GM19238 (cell line): Measurements from ENCODE around the gene ARV1.

ENCODE experiments used
- DNase-seq: peaks from one replicate; pipeline ENCODE4 v3.0.0; 2011; ENCODE audit warnings: low spot score; ENCODE audit not compliant: insufficient read length

The ARV1 gene

GRCh38 chr1:230978491-230979388, at the start of gene ARV1, which contains the start of gene TTC13:
Gene ARV1 (plus strand): TSS chr1:230979094. CDS start chr1:230979106, 12 bp downstream.
Gene TTC13 (minus strand): TSS chr1:230978861. CDS start chr1:230978830, 31 bp downstream.
- DNase-seq, result peak; percentile 97

- DNase-seq, result no peak
These were observed 47.9 kb upstream of the ARV1 start for GRCh38 chr1:230930986-230931385.

DNA sequence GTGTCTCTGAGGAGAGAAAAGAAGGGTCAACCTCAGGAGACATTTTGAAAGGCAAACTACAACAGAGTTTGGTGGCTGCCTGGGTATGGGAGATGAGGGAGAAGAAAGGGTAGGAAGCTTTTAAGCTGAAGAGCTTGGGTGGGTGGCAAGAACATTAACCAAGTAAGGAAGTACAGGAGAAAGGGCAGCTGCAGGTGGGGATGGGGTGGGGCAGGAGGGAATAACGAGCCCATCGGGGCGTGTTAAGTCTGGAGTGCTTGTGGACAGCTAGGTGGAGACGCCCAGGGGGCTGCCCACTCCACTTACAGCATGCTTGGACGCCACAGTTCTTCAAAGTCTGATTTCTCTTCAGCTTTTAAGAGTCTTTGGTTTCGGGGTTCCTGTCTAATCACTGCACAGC, 43.0 kb upstream of the ARV1 start:
- DNase-seq, result no peak

DNA sequence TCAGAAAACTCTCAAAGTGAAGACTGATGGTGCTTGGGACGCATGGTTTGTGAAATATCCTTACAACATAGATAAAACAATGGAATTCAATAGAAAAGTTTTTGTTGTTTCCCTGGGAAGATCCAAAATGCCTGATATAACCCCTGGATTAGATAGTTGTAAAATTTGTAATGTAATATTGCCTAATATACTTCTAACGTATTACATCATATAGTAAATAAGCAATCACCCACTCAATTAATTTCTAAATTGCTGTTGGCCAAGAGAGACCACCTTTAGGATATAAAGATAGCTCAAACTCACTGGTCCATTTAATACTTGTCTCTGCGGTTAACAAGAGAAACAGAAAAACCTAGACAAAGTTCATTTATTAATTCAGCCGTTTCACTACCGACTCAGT, 42.4 kb upstream of the ARV1 start:
- DNase-seq, result no peak

- DNase-seq, result no peak
These were observed 41.5 kb upstream of the ARV1 start for GRCh38 chr1:230937371-230937770.

- no peak for DNase-seq
These were observed 39.9 kb upstream of the ARV1 start for GRCh38 chr1:230938924-230939368.

DNA sequence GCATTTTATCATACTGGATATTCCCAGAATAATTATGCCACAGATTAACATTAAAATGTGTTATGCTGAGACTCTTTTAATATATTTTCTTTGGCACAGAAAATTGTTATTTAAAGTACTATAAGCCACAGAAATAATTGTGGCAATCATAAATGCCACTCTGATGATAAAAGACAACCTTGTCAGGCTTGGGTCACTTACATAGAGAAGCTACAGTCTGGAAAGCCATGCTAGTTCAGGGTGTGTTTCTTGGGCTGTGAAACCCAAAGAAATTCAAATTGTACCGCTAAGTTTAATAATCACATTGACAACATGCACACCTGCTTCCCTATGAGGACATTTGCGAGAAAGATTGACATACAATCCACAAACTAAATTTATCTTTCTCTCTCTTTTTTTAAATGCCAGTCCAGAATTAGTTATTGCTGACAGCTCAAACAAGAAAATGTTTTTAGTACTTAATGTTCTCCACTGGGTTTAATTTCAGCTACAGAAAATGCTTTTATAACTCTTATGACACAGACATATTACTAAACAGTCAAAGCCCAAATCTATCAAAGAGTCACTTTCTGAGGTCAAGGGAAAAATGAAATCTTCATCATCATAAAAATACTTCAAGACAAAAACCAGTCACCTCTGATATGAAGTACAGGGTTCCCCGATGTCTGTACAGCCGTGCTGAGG, 38.9 kb upstream of the ARV1 start:
- DNase-seq, result no peak

DNA sequence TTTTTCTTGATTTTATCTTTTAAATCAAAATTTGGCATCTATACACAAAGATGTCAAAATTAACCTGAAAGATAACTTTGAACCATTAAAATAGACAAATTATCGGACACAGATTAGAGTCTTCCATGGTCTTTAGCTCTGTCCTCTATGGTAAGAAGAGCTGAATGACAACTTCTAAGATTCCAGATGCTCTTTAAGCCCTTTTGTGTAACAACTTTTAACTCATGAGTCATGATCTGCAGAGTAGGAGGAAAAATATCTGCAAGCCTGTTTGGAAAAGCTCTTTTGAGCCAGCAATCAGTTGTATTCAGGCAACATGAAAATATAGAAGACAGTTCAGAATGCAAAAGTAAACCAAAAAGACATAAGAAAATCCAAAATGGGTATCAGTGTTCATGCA, 38.0 kb upstream of the ARV1 start:
- DNase-seq, result no peak

DNA sequence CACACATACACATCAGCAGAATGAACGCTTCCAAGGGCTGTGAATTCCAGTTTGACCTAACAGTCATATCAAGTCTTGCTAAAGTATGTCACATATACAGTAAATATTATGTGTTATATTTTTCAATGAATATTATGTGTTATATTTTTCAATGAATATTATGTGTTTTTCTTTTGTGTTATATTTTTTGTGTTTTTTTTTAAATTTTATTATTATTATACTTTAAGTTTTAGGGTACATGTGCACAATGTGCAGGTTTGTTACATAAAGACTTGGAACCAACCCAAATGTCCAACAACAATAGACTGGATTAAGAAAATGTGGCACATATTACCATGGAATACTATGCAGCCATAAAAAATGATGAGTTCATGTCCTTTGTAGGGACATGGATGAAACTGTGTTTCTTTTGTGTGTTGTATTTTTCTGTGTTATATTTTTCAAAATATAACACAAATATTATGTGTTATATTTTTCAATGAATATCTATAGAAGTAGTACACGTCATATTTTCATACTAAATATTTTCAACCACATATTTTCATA, 35.8 kb upstream of the ARV1 start:
- DNase-seq, result no peak

DNA sequence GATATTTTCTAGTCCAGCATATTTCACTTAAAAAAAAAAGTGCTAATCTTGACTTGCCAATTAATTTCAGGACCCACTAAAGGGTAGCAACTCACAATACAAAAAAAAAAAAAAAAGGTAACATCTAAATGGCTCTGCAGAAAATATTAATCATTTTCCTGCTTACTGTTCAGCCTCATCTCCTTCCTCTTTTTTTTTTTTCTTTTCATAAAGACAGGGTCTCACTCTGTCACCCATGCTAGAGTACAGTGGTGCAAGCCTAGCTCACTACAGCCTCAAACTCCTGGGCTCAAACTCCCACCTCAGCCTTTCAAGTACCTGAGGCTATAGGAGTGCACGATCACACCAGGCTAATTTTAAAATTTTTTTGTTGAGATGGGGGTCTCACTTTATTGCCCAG, 30.6 kb upstream of the ARV1 start:
- DNase-seq, result no peak

DNA sequence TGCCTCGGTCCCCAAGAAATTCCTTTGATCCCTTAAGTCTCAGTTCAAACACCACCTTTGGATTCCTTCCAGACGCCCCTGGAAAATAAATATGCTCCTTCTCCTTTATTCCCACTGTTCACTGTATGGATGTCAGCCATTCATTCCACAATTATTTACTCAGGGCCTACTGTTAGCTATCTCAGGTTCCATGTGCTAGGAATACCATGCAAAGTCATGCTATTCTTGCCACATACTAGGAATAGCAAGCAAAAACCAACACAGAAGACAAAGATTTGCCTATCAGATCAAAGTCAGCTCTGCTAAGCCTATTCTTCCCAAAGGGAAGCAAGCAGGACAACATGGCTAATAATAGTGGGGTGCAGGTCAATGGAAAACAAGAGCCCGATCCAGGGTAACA, 30.0 kb upstream of the ARV1 start:
- no peak for DNase-seq

DNA sequence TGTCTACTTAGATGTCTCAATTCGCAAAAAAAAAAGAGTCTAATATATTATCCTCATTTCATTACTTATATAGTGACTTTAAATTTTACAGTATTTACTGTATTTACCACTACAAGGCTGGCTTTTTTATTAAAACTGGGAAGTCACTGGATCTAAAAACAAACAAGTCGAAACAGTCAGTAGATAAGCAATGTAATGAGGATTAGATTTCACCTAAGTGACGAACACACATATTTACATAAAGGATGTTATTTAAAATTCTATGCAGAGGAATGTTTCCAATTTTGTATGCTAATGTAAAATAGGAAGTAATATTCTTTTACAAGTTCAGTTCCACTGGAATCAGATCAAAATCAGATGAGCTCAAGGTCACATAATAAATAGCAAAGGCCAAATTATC, 28.5 kb upstream of the ARV1 start:
- no peak for DNase-seq

DNA sequence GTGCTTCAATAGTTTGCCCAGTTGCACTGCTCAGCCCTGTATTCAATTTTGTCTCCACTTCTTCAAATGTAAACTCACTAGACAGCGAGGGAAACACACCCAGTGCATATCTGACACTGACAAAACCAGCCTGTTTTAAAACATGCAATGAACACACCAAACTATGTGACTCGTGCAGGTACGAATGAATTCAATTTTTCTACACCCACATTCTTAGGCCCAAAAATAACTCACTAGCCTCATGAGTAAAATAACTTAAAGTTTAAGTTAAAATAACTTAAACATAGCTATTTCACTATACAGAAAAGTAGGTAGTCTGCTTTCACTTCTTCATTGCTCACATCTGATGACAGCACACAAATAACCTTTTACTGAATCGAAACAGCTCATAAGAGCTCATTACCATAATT, 21.3 kb upstream of the ARV1 start:
- DNase-seq, result no peak

GRCh38 chr1:230958370-230958769, 20.5 kb upstream of the ARV1 start:
- no peak for DNase-seq

DNA sequence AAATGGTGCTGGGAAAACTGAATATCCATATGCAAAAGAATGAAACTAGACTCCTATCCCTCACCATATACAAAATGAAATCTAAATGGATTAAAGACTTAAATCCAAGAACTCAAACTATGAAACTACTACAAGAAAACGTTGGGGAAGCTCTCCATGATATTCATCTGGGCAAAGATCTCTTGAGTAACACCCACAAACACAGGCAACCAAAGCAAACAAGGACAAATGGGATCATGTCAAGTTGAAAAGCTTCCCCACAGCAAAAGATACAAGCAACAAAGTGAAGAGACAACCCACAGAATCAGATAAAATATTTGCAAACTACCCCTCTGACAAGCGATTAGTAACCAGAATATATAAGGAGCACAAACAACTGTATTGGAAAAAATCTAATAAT, 14.0 kb upstream of the ARV1 start:
- no peak for DNase-seq

GRCh38 chr1:230965535-230965934, 13.4 kb upstream of the ARV1 start:
- DNase-seq, result no peak

- no peak for DNase-seq
These were observed 12.5 kb upstream of the ARV1 start for GRCh38 chr1:230966358-230966873.

DNA sequence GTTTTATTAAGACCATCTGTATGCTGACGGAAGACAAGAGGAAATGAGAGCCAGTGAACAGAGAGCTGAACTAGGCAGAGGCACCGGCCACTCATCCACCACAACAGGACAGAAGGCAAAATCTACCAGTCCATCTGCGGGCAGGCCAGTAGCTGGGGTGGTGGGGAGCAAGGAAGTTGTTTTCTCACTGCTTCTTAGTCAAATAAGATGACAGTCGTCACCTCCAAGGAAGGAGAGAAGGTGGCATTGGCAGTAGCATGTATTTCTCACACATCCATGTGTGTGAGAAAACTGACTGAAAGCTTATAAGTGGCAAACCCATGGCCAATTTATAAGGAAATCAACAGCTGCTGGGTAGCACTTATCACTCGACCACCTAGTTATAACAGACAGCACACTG, 8.5 kb upstream of the ARV1 start:
- no peak for DNase-seq

DNA sequence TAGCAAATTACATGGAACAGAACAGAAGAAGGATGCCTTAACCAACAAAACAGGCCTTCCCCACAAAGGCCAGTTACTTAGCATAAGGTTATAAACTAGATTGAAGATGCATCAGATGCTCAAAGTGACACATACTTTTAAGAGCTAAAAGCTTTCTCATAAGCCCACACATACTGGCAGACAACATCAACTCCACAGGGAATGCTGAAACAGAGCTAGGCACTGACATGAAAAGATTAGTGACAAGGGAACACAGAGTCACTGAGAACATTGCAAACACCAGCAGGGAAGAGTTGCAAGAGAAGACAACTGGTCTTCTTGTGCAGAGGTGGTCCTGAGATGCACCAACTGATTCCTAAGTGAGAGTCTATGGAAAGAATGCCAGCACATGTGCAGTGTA, 7.1 kb upstream of the ARV1 start:
- DNase-seq, result no peak

DNA sequence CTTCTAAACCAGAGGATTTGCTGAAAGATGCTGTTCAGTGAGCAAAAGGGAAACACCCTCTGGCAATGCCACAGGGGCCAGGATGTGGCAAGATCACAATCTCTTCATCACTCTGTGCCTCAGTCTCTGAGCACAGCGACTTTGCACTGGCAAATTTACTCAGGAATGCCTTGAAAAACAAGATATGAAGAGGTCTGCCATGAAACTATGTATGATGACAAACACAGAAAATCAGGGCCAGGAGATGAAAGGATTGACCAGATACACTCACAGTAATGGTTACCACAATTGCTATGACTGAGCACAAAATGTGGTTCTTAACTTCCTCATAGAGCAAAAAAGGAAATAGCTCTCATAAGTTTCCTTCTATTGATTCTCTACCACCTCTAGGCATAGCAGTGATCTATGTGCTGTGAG, 6.0 kb upstream of the ARV1 start:
- no peak for DNase-seq

GRCh38 chr1:230975636-230976035, 3.3 kb upstream of the ARV1 start:
- DNase-seq, result no peak

DNA sequence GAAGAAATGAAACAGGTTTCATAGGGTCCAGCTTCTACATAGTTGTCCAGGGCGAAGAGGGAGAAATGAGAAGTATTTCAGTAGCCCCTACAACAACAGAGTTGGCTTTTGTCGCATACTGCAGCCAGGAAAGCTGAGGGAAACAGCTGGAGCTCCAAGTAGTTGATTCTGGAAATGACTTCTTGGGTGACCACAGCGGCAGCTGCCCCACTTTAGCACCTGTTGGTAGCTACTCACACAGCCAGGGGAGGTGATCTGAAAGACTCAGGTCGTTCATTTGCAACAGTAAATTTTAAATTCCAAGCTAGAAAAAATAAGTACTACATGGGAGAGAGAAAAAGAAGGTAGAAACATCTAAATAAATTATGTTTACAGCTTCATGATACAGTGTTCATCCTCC, 2.5 kb upstream of the ARV1 start:
- DNase-seq, result no peak
